Measurements from ENCODE around the gene NELL2. TPM values are rescaled to one million over a fixed set of nuclear protein-coding genes. Genes with fewer than 3 reads are reported as not detected.

Gene NELL2
- total RNA-seq, 1 experiment from 2014 or later, result 1.1 TPM

GRCh38 chr12:44663291-44663690 is 212.8 kb downstream of the NELL2 start:
- Histone ChIP-seq H3K4me2 (ENCODE audit: low read length) (no peak overlapping the region), H4K20me1 (ENCODE audit: insufficient read depth) (no peaks in the 10 kb centered on the region), H3K9ac (ENCODE audit: low read length) (no peak overlapping the region), H3K36me3 (ENCODE audit: control insufficient read depth in 1 of 2, insufficient read depth in 2 of 2, low read length in 2 of 2) (no peaks in the 10 kb centered on the region), H3K4me1 (ENCODE audit: control insufficient read depth in 1 of 2, insufficient read depth in 2 of 2, low read length in 2 of 2) (no peaks in the 10 kb centered on the region), H3K9me2 (ENCODE audit: insufficient read depth) (no peaks in the 10 kb centered on the region), H2AFZ (ENCODE audit: low read depth, low read length, poor library complexity, severe bottlenecking) (no peak overlapping the region), H3K27ac (ENCODE audit: low read depth, low read length) (no peak overlapping the region), H3K79me2 (ENCODE audit: insufficient read depth, low read length) (no peaks in the 10 kb centered on the region), H3K27me3 (ENCODE audit: insufficient read depth, low read length) (no peaks in the 10 kb centered on the region), H3K4me3 (replicated peaks in 1 of 2; ENCODE audit: low read depth in 1 of 2, low read length in 2 of 2) (no peak overlapping the region), H3K9me3 (ENCODE audit: control insufficient read depth in 1 of 2, insufficient read depth in 1 of 2, low read depth in 1 of 2, low read length in 2 of 2) (no peaks in the 10 kb centered on the region)
- TF ChIP-seq SP1 (IDR thresholded peaks at IDR 0.05; ENCODE audit: low read depth) (no peak), ZBTB33 (IDR thresholded peaks at IDR 0.05; ENCODE audit: extremely low read depth, insufficient replicate concordance, low read length) (no peak), RAD21 (IDR thresholded peaks at IDR 0.05; ENCODE audit: low read depth) (no peak), CEBPB (IDR thresholded peaks at IDR 0.05; ENCODE audit: low read depth) (no peak), ELF1 (IDR thresholded peaks at IDR 0.05; ENCODE audit: borderline replicate concordance, low read depth) (no peak), TCF7L2 (IDR thresholded peaks at IDR 0.05; ENCODE audit: borderline replicate concordance, extremely low read depth, insufficient read depth, insufficient read length) (no peak)
- DNase-seq (ENCODE audit: low read depth, low spot score) (no peak), ATAC-seq (no peak)
- ChIA-PET CTCF (no interaction called here), POLR2A (no interaction called here), RAD21 (ENCODE audit: low non-redundant PET in 1 of 2, low total read pairs in 2 of 2, uncharacterized antibody in 2 of 2, unreplicated experiment in 2 of 2) (no interaction called here)
- BruUV-seq (replicated peaks), result no TSS peak
- intact Hi-C loops (cut with micrococcal nuclease), result no loop called here

- Histone ChIP-seq H2AFZ (ENCODE audit: low read depth, low read length, poor library complexity, severe bottlenecking) (no peak overlapping the region), H3K4me1 (ENCODE audit: control insufficient read depth in 1 of 2, insufficient read depth in 2 of 2, low read length in 2 of 2) (no peaks in the 10 kb centered on the region), H4K20me1 (ENCODE audit: insufficient read depth) (no peaks in the 10 kb centered on the region), H3K9me3 (ENCODE audit: control insufficient read depth in 1 of 2, insufficient read depth in 1 of 2, low read depth in 1 of 2, low read length in 2 of 2) (no peaks in the 10 kb centered on the region), H3K4me3 (replicated peaks in 1 of 2; ENCODE audit: low read depth in 1 of 2, low read length in 2 of 2) (no peak overlapping the region), H3K9me2 (ENCODE audit: insufficient read depth) (no peaks in the 10 kb centered on the region), H3K79me2 (ENCODE audit: insufficient read depth, low read length) (no peaks in the 10 kb centered on the region), H3K36me3 (ENCODE audit: control insufficient read depth in 1 of 2, insufficient read depth in 2 of 2, low read length in 2 of 2) (no peaks in the 10 kb centered on the region), H3K27ac (ENCODE audit: low read depth, low read length) (no peak overlapping the region), H3K9ac (ENCODE audit: low read length) (no peak overlapping the region), H3K27me3 (ENCODE audit: insufficient read depth, low read length) (no peaks in the 10 kb centered on the region), H3K4me2 (ENCODE audit: low read length) (no peak overlapping the region)
- BruUV-seq (replicated peaks), result no TSS peak
- no peak for DNase-seq (ENCODE audit: low read depth, low spot score)
- CTCF ChIA-PET, result no interaction called here
- ATAC-seq, result no peak
- intact Hi-C loops (cut with micrococcal nuclease), result no loop called here
- POLR2A ChIA-PET, result no interaction called here
- RAD21 ChIA-PET (ENCODE audit: low non-redundant PET in 1 of 2, low total read pairs in 2 of 2, uncharacterized antibody in 2 of 2, unreplicated experiment in 2 of 2), result no interaction called here
- TF ChIP-seq ATF3 (IDR thresholded peaks at IDR 0.05), result no peak
- TF ChIP-seq CTCF (IDR thresholded peaks at IDR 0.05 in 2 of 3, conservative IDR thresholded peaks at IDR 0.05 in 1 of 3; ENCODE audit: borderline replicate concordance in 1 of 3, insufficient read depth in 1 of 3, low read depth in 2 of 3, low read length in 2 of 3), result no peak
- TF ChIP-seq EZH2 (IDR thresholded peaks at IDR 0.05), result no peak
- TF ChIP-seq YY1 (IDR thresholded peaks at IDR 0.05; ENCODE audit: extremely low read depth, insufficient replicate concordance, low read depth, low read length), result no peak
- no peak for TF ChIP-seq CEBPB (IDR thresholded peaks at IDR 0.05; ENCODE audit: low read depth)
- no peak for TF ChIP-seq JUND (IDR thresholded peaks at IDR 0.05)
- no peak for TF ChIP-seq REST (IDR thresholded peaks at IDR 0.05; ENCODE audit: low read depth)
- TF ChIP-seq EGR1 (IDR thresholded peaks at IDR 0.05; ENCODE audit: low read depth), result no peak
- no peak for TF ChIP-seq SP1 (IDR thresholded peaks at IDR 0.05; ENCODE audit: low read depth)
Observed at GRCh38 chr12:44655846-44656245, 220.3 kb downstream of the NELL2 start.

Measured in HCT116 (cell line).